ENCODE results near the gene SEMA3G. TPM values are rescaled to one million over a fixed set of nuclear protein-coding genes. Genes with fewer than 3 reads are reported as not detected.
A peak's percentile ranks its signal among the peaks of the same experiment; 100 is the strongest.

Gene SEMA3G
- total and polyA plus RNA-seq, 8 donors = under 0.01 to 9.6 (median 1.8) TPM

DNA sequence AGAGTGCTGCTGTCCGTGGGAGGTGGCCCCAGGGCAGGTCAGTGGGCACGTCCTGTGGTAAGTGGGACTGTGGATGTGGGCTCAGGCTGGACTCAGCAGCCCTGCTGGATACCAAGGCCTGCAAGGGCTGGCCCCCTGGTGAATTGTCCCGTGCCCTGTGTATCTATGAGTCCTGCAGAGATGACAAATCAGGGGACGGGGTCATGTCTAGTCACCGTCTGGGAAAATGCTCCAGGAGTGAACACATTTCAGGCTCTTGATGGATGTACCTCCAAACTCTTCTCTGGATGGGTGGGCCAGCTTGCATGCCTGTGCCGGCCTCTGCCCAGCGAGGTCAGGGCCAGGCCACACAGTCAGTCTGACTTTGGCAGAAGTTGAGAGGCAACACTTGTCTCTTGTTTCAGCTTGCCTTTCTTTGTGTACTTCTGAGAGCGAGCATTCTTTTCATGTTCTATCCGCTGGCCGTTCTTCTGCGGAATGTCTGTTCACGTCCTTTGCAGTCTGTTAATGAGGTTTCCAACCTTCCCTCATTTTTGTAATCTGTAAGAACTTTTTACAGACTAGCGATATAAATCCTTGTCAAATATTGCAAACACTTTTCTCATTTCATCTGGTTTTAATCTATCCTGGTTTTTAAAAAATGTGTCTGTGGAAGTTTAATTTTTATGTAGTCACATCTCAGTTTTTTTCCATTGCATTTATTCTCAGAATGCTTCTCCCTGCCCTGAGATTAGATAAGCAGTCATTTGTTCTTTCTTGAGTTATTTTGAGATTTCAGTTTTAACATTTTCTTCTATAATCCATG lies 38.9 kb upstream of the SEMA3G start:
- intact Hi-C loops (cut with DNase I; ENCODE audit: low total_unique reads) = no loop called here
- 70 to 86% (median 80%) methylated on average over 12 to 13 of the region's 13 CpGs for WGBS, 5 donors
- Histone ChIP-seq H3K4me3 (no peak overlapping the region), H3K27me3 (no peaks in the 10 kb centered on the region), H3K27ac (peak overlapping the region in 2 of 5 donors; percentile 29 to 60), H3K4me1 (peaks cover 0 to 21% (median 8%) of the 10 kb centered on the region in 4 donors), H3K9me3 (no peaks in the 10 kb centered on the region), H3K36me3 (peaks cover 68 to 98% (median 96%) of the 10 kb centered on the region in 4 donors)
- no peak for TF ChIP-seq EP300 (IDR thresholded peaks at IDR 0.05)
- DNase-seq = peak in 1 of 2 donors; percentile 42

DNA sequence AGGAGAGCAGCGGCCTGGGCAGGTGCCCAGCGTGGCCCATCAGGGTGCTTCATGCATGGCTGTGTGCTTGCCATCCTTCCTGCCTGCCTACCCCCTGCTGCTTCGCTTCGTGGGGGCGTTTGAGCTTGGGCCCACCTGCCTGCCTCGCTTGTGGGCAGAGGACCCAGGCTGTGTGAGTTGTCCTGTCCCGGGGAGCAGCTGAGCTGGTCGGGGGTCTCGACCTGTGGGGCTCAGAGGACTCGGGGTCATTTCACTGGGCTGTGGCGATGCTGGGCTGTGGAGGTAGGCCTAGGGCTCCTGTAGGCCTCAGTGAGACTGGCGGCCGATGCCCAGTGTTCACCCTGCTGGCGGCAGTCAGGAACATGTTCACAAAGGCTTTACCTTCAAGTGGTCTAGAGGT lies 38.2 kb upstream of the SEMA3G start:
- Histone ChIP-seq H3K36me3 (peaks cover 68 to 98% (median 96%) of the 10 kb centered on the region in 4 donors), H3K27ac (peak overlapping the region in 2 of 5 donors; percentile 29 to 46)
- DNase-seq = peak in 1 of 2 donors; percentile 7

DNA sequence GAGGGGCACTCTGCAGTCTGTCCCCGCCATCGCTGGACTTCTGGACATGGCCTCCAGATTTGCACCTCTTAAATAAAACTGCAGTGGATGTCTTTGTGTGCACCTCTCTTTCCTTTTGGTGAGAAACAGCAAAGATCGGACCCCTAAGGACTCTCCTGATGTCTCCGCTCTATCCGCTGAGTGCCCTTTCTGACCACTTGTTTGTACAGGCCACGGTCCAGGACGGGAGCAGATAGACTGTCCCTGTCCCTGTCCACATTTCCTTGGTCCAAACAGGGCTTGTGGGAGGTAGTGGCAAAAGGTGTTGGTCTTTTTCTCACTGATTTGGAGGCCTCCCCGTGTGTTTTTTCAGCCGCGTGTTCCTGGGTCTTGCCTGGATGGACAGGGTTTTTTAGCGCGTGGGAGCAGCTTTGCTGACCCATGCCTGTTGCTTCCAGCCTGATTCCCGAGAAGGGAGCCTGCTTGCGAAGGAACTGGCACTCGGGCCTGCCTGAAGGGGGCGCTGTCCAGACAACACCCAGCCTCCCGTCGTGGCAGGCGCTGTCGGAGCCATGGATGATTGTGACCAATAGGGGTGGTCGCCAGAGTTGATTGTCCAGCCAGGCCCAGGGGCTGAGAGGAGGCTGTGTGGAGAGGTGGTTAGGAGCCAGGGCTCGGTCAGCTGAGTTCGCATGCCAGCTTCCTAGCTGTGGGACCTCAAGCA lies 37.1 kb upstream of the SEMA3G start:
- Histone ChIP-seq H3K4me3 (no peak overlapping the region), H3K9me3 (no peaks in the 10 kb centered on the region), H3K4me1 (peaks cover 0 to 21% (median 8%) of the 10 kb centered on the region in 4 donors), H3K36me3 (peaks cover 67 to 98% (median 96%) of the 10 kb centered on the region in 4 donors), H3K27me3 (no peaks in the 10 kb centered on the region), H3K27ac (no peak overlapping the region)
- TF ChIP-seq POLR2A (IDR thresholded peaks at IDR 0.05) = no peak
- TF ChIP-seq EP300 (IDR thresholded peaks at IDR 0.05) = no peak
- no peak for TF ChIP-seq POLR2AphosphoS5 (IDR thresholded peaks at IDR 0.05)
- TF ChIP-seq, protein P1, sequence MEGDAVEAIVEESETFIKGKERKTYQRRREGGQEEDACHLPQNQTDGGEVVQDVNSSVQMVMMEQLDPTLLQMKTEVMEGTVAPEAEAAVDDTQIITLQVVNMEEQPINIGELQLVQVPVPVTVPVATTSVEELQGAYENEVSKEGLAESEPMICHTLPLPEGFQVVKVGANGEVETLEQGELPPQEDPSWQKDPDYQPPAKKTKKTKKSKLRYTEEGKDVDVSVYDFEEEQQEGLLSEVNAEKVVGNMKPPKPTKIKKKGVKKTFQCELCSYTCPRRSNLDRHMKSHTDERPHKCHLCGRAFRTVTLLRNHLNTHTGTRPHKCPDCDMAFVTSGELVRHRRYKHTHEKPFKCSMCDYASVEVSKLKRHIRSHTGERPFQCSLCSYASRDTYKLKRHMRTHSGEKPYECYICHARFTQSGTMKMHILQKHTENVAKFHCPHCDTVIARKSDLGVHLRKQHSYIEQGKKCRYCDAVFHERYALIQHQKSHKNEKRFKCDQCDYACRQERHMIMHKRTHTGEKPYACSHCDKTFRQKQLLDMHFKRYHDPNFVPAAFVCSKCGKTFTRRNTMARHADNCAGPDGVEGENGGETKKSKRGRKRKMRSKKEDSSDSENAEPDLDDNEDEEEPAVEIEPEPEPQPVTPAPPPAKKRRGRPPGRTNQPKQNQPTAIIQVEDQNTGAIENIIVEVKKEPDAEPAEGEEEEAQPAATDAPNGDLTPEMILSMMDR (IDR thresholded peaks at IDR 0.05) = peak in 1 of 7 experiments; percentile 10
- WGBS, 5 donors = 85 to 92% (median 88%) methylated on average over 19 to 23 of the region's 23 CpGs
- DNase-seq = peak in 1 of 2 donors; percentile 30
- intact Hi-C loops (cut with DNase I; ENCODE audit: low total_unique reads) = no loop called here

More for the DNA sequence above, 38.2 kb upstream of the SEMA3G start:
- intact Hi-C loops (cut with DNase I; ENCODE audit: low total_unique reads) = no loop called here
- WGBS, 5 donors = 75 to 88% (median 84%) methylated on average over 13 to 14 of the region's 14 CpGs
- Histone ChIP-seq H3K9me3 (no peaks in the 10 kb centered on the region), H3K4me1 (peaks cover 0 to 21% (median 8%) of the 10 kb centered on the region in 4 donors), H3K4me3 (no peak overlapping the region), H3K27me3 (no peaks in the 10 kb centered on the region)
- no peak for TF ChIP-seq POLR2AphosphoS5 (IDR thresholded peaks at IDR 0.05)
- TF ChIP-seq POLR2A (IDR thresholded peaks at IDR 0.05) = no peak
- TF ChIP-seq EP300 (IDR thresholded peaks at IDR 0.05) = no peak
- TF ChIP-seq, protein P1 (IDR thresholded peaks at IDR 0.05) = no peak

DNA sequence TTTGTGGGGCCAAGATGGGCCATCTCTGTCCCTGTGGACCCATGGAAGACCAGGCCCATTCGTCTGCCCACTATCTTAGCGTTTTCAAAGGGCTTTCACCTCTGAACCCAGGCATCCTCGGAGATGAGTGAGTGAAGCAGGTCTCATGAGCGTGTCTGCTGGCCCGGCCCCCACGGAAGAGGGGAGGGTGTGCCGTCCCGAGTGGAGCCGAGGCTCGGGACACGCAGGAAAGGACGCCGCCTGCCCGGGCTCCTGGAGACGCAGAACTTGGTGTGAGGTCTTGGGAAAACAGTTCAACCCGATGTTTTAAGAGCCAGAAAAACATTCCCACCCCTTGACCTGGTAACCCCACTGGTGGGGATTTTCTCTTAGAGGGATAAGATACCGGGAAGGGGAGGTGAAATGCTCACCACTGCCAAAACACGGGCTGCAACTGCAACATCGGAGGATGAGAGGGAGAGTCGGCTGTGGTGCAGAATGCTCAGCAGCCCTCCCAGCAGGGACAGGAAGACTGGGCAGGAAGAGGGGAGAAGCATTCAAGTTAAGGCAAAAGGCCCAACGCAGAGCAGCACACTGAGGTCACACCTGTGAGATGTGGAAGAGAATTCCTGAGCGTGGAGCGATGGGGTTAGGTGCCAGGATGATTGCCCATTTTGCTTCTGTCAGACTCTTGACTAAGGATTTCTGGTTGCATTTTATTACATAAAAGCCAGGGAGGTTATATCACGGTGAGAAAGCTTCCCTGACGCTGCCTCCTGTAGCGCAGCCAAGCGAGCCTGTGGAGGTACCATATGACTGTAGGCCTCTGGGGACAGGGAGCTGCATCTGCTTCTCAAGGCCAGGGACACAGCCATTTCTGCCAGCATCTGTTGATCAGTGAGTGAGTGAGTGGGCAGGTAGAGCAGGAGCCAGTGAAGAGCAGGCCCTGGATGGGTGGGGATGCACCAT lies 36.1 kb upstream of the SEMA3G start:
- H3K36me3 ChIP-seq = peaks cover 72 to 98% (median 96%) of the 10 kb centered on the region in 4 donors
- H3K4me3 ChIP-seq = no peak overlapping the region
- peak in 1 of 2 donors; percentile 5 for DNase-seq
- H3K4me1 ChIP-seq = peaks cover 0 to 21% (median 8%) of the 10 kb centered on the region in 4 donors
- WGBS, 5 donors = 86 to 92% (median 92%) methylated on average over 23 to 27 of the region's 27 CpGs
- no peak for TF ChIP-seq POLR2AphosphoS5 (IDR thresholded peaks at IDR 0.05)
- H3K27me3 ChIP-seq = no peaks in the 10 kb centered on the region
- intact Hi-C loops (cut with DNase I; ENCODE audit: low total_unique reads) = no loop called here
- no peak overlapping the region for H3K27ac ChIP-seq
- H3K9me3 ChIP-seq = no peaks in the 10 kb centered on the region

All from stomach (tissue), 9 donors.